Measurements from ENCODE around the gene GIGYF2.
A peak's percentile ranks its signal among the peaks of the same experiment; 100 is the strongest.

GIGYF2 gene, protein sequence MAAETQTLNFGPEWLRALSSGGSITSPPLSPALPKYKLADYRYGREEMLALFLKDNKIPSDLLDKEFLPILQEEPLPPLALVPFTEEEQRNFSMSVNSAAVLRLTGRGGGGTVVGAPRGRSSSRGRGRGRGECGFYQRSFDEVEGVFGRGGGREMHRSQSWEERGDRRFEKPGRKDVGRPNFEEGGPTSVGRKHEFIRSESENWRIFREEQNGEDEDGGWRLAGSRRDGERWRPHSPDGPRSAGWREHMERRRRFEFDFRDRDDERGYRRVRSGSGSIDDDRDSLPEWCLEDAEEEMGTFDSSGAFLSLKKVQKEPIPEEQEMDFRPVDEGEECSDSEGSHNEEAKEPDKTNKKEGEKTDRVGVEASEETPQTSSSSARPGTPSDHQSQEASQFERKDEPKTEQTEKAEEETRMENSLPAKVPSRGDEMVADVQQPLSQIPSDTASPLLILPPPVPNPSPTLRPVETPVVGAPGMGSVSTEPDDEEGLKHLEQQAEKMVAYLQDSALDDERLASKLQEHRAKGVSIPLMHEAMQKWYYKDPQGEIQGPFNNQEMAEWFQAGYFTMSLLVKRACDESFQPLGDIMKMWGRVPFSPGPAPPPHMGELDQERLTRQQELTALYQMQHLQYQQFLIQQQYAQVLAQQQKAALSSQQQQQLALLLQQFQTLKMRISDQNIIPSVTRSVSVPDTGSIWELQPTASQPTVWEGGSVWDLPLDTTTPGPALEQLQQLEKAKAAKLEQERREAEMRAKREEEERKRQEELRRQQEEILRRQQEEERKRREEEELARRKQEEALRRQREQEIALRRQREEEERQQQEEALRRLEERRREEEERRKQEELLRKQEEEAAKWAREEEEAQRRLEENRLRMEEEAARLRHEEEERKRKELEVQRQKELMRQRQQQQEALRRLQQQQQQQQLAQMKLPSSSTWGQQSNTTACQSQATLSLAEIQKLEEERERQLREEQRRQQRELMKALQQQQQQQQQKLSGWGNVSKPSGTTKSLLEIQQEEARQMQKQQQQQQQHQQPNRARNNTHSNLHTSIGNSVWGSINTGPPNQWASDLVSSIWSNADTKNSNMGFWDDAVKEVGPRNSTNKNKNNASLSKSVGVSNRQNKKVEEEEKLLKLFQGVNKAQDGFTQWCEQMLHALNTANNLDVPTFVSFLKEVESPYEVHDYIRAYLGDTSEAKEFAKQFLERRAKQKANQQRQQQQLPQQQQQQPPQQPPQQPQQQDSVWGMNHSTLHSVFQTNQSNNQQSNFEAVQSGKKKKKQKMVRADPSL (N-terminal part only)

DNA sequence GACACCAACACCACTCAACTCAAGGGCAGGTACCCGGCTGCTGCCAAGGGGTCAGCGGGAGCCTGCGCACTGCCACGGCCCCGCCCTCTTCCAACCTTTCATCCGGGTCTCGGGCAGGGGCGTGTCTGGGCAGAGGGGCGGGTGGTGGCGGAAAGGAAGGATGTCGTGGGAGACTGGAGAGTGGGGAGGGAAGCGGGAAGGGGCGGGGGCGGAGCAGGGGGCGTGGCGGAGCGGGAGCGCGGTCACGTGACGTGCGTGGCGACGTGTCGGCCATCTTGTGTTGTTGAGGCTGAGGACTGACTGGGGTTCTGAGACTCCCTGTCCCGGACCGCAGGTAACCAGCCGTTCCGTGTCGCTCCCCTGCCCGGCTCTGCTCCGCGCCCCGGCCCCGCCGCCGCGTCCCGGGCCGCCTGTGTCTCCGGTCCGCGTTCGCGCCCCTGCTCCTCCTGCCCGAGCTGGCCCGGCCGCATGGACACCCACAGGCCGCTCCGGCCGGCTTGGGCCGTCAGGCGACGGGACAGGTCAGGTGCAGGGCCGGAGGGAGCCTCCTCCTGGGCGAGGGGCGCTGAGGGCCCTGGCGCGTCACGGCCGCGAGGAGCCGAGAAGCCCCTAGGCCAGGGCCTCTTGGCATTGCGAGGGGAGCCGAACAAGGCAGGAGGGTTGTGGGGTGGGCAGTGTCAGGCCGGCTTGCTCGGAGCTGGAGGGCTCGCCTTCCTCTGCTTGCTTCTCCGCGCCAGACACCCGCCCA lies at the start of gene GIGYF2:
Gene GIGYF2, plus strand, starts transcription at position 273 of the 748 bp plus-strand sequence. CDS start 37,867 bp downstream, outside the sequence.
- peak within 1 kb of the TSS; percentile 95 to 97 for H3K27ac ChIP-seq
- no peaks in the 10 kb centered on the region for H3K9me3 ChIP-seq
- peak; percentile 95 to 98 for DNase-seq
- H3K4me1 ChIP-seq: peaks cover 0 to 47% (median 27%) of the 10 kb centered on the region in 4 donors
- intact Hi-C loops (cut with DNase I; ENCODE audit: low total_unique reads): loop anchor here (10.0 kb wide), 1 partner anchor 82 kb away; no protein-coding TSS in a partner anchor
- TF ChIP-seq, protein P1, sequence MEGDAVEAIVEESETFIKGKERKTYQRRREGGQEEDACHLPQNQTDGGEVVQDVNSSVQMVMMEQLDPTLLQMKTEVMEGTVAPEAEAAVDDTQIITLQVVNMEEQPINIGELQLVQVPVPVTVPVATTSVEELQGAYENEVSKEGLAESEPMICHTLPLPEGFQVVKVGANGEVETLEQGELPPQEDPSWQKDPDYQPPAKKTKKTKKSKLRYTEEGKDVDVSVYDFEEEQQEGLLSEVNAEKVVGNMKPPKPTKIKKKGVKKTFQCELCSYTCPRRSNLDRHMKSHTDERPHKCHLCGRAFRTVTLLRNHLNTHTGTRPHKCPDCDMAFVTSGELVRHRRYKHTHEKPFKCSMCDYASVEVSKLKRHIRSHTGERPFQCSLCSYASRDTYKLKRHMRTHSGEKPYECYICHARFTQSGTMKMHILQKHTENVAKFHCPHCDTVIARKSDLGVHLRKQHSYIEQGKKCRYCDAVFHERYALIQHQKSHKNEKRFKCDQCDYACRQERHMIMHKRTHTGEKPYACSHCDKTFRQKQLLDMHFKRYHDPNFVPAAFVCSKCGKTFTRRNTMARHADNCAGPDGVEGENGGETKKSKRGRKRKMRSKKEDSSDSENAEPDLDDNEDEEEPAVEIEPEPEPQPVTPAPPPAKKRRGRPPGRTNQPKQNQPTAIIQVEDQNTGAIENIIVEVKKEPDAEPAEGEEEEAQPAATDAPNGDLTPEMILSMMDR (IDR thresholded peaks at IDR 0.05): no peak
- peak within 1 kb of the TSS; percentile 96 to 99 for H3K4me3 ChIP-seq
- no peaks in the 10 kb centered on the region for H3K27me3 ChIP-seq
- H3K36me3 ChIP-seq: no peaks in the 10 kb centered on the region

DNA sequence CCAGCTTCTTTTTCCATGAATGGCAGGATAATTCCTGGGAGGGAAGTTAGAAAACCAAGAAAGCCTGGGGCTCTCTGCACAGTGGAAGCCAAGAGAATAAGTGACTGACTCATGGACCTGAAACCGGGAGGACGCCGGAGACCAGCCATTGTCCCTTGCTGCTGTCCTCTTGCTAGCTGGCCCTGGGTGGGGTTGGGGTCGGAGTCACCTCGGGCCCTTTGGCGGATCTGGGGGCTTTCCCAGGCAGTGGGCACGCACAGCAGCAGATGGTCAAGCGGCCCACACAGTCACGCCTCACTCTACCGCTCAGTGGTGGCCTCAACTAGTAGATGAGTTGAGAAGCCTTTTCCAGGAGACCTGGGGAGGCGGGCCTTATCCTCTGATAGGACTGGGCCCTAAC lies 48.1 kb upstream of the GIGYF2 start:
- intact Hi-C loops (cut with DNase I; ENCODE audit: low total_unique reads): no loop called here
- no peaks in the 10 kb centered on the region for H3K36me3 ChIP-seq
- no peak overlapping the region for H3K4me3 ChIP-seq
- DNase-seq: no peak
- H3K9me3 ChIP-seq: no peaks in the 10 kb centered on the region
- TF ChIP-seq, protein P1 (IDR thresholded peaks at IDR 0.05): no peak
- H3K27me3 ChIP-seq: no peaks in the 10 kb centered on the region
- peaks cover 0 to 98% (median 40%) of the 10 kb centered on the region in 4 donors for H3K4me1 ChIP-seq
- H3K27ac ChIP-seq: peak overlapping the region in 1 of 2 donors; percentile 58

DNA sequence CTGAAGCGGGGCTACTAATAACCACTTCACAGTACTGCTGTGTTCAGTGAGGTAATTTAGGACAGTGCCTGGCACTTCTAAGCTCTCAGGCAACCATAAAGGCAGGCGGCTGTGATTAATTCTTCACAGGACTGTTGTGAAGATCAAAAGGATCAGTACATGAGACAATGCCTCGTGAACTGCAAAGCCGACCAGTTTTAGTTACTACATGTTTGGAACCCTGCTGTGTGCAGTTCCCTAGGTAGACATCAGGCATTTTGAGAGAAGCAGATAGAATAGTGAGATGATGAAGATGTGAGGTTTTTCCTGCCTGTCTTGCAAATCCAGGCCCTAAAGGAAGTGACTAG lies 44.7 kb upstream of the GIGYF2 start:
- Histone ChIP-seq H3K27ac (peak overlapping the region; percentile 30 to 74), H3K4me3 (no peak overlapping the region), H3K27me3 (no peaks in the 10 kb centered on the region), H3K9me3 (no peaks in the 10 kb centered on the region), H3K36me3 (no peaks in the 10 kb centered on the region), H3K4me1 (peaks cover 0 to 98% (median 44%) of the 10 kb centered on the region in 4 donors)
- TF ChIP-seq, protein P1 (IDR thresholded peaks at IDR 0.05): no peak
- DNase-seq: no peak
- intact Hi-C loops (cut with DNase I; ENCODE audit: low total_unique reads): no loop called here

DNA sequence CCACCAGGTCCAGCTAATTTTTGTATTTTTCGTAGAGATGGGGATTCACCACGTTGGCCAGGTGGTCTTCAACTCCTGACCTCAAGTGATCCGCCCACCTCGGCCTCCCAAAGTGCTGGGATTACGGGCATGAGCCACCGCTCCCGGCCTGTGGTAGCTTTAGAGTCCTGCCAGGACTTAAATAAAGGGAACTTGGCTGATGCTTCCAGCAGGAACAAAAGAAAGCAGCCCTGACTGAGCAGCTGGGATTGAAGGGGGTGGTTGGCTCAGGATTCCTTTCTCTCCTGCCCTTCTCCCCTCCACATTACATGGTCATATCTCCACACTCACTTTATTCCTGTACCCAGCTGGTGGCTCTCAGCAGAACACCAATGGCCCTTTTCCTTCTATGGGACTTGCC lies 43.7 kb upstream of the GIGYF2 start:
- Histone ChIP-seq H3K27ac (peak overlapping the region; percentile 74), H3K4me3 (no peak overlapping the region), H3K36me3 (no peaks in the 10 kb centered on the region), H3K27me3 (no peaks in the 10 kb centered on the region), H3K4me1 (peaks cover 0 to 97% (median 43%) of the 10 kb centered on the region in 4 donors), H3K9me3 (no peaks in the 10 kb centered on the region)
- TF ChIP-seq, protein P1 (IDR thresholded peaks at IDR 0.05): no peak
- no peak for DNase-seq
- intact Hi-C loops (cut with DNase I; ENCODE audit: low total_unique reads): no loop called here
